Duodenal mucosa (tissue), 2 donors: Measurements from ENCODE around the gene CHRM5.

ENCODE experiments used
- H3K27ac ChIP-seq: one replicate; pipeline ENCODE4 v1.7.0; 2013; ENCODE audit warnings: low read depth, low read length
- H3K27me3 ChIP-seq, 2 donors: one replicate each; pipeline ENCODE4 v1.7.0; 2013; ENCODE audit warnings: low read length in 2 of 2, control low read depth in 1 of 2; ENCODE audit not compliant: insufficient read depth in 2 of 2, control insufficient read depth in 1 of 2
- H3K36me3 ChIP-seq, 2 donors: one replicate each; pipeline ENCODE4 v1.7.0; 2013; ENCODE audit warnings: low read length in 2 of 2, control low read depth in 1 of 2; ENCODE audit not compliant: insufficient read depth in 2 of 2, control insufficient read depth in 1 of 2
- H3K4me1 ChIP-seq, 2 donors: one replicate each; pipeline ENCODE4 v1.7.0; 2013; ENCODE audit warnings: low read length in 2 of 2, control low read depth in 1 of 2; ENCODE audit not compliant: insufficient read depth in 2 of 2, control insufficient read depth in 1 of 2
- H3K4me3 ChIP-seq, 2 donors: one replicate each; pipeline ENCODE4 v1.7.0; 2013; ENCODE audit warnings: low read length in 2 of 2, low read depth in 1 of 2
- H3K9ac ChIP-seq, 2 donors: one replicate each; pipeline ENCODE4 v1.7.0; 2013; ENCODE audit warnings: low read length in 2 of 2, low read depth in 1 of 2
- H3K9me3 ChIP-seq, 2 donors: one replicate each; pipeline ENCODE4 v1.7.0; 2013; ENCODE audit warnings: low read length in 2 of 2, control low read depth in 1 of 2; ENCODE audit not compliant: control insufficient read depth in 1 of 2

The CHRM5 gene

DNA sequence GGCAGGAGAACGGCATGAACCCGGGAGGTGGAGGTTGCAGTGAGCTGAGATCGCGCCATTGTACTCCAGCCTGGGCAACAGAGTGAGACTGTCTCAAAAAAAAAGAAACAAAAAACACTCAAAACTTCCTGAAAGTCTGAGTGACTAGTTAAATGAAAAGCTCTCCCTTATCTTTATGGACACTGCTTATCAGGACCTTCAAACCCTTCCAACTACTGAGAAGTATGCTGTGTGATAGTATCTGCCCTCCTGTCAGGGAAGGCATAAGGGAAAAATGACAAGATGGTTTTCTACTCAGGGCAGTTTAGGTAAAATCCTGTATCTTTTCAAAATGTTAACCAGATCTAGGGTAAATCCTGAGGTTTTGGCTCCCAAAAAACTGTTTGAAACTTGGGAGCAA, 111.6 kb downstream of the CHRM5 start:
- Histone ChIP-seq H3K36me3 (peaks cover 5 to 7% of the 10 kb centered on the region in 2 donors), H3K27me3 (no peaks in the 10 kb centered on the region), H3K4me3 (no peak overlapping the region), H3K9ac (no peak overlapping the region), H3K9me3 (no peaks in the 10 kb centered on the region), H3K27ac (no peak overlapping the region), H3K4me1 (no peaks in the 10 kb centered on the region)

DNA sequence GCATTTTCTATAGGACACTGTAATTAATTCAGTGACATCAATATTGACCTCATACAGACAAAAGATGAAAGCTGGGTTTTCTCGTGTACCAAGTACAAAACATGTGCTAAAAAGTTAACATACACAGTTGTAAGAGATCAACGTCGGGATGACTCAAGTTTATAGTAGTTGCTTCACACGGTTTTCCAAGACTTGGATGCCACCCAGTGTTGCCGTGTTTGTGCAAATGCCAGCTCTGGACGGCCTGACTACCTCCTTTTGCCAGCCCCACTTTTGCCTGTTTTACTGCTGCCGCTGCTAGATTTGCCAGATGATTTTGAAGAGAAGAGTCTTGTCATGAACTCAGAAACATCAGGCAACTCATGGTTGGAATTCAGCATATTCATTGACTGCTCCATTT, 115.8 kb downstream of the CHRM5 start:
- H3K27ac ChIP-seq = no peak overlapping the region
- peaks cover 8 to 28% of the 10 kb centered on the region in 2 donors for H3K36me3 ChIP-seq
- no peaks in the 10 kb centered on the region for H3K9me3 ChIP-seq
- H3K9ac ChIP-seq = no peak overlapping the region
- no peaks in the 10 kb centered on the region for H3K4me1 ChIP-seq
- H3K27me3 ChIP-seq = no peaks in the 10 kb centered on the region
- H3K4me3 ChIP-seq = no peak overlapping the region

DNA sequence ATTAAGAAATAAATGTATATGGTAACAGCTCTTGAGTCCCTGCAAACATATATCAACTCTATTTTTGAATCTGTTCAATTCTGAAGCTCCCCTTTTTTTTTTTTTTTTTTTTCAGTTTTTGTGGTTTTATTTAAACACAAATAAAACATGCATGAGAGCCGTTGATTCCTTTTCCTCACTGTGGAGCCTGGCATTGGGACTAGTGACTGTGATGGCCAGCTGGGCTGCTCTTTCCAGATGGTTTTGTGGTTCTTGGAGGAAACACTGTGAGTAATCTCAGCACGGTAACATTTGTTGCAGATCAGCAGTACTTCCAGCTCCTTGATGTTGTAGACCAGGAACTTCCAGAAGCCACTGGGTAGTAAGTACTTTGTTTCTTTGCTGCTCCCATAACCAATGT, 117.4 kb downstream of the CHRM5 start:
- Histone ChIP-seq H3K4me3 (no peak overlapping the region), H3K27ac (no peak overlapping the region), H3K4me1 (no peaks in the 10 kb centered on the region), H3K9ac (no peak overlapping the region), H3K9me3 (no peaks in the 10 kb centered on the region), H3K36me3 (peaks cover 8 to 30% of the 10 kb centered on the region in 2 donors), H3K27me3 (no peaks in the 10 kb centered on the region)

DNA sequence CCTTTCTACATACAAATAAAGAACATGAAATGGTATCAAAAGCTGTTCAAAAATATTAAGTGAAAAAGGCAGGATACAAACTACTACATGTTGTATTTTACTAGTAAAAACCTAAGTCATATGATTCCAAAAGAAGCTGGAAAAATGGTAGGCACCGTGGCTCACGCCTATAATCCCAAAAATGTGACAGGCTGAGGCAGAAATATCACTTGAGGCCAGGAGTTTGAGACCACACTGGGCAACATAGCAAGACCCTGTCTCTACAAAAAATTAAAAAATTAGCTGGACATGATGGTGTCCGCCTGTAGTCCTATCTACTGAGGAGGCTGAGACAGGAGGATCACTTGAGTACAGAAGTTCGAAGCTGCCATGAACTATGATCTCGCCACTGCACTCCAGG, 131.6 kb downstream of the CHRM5 start:
- H3K9me3 ChIP-seq = no peaks in the 10 kb centered on the region
- H3K36me3 ChIP-seq = peaks cover 0 to 2% of the 10 kb centered on the region in 2 donors
- H3K4me3 ChIP-seq = no peak overlapping the region
- no peak overlapping the region for H3K27ac ChIP-seq
- no peaks in the 10 kb centered on the region for H3K27me3 ChIP-seq
- no peak overlapping the region for H3K9ac ChIP-seq
- peaks cover 13 to 21% of the 10 kb centered on the region in 2 donors for H3K4me1 ChIP-seq

DNA sequence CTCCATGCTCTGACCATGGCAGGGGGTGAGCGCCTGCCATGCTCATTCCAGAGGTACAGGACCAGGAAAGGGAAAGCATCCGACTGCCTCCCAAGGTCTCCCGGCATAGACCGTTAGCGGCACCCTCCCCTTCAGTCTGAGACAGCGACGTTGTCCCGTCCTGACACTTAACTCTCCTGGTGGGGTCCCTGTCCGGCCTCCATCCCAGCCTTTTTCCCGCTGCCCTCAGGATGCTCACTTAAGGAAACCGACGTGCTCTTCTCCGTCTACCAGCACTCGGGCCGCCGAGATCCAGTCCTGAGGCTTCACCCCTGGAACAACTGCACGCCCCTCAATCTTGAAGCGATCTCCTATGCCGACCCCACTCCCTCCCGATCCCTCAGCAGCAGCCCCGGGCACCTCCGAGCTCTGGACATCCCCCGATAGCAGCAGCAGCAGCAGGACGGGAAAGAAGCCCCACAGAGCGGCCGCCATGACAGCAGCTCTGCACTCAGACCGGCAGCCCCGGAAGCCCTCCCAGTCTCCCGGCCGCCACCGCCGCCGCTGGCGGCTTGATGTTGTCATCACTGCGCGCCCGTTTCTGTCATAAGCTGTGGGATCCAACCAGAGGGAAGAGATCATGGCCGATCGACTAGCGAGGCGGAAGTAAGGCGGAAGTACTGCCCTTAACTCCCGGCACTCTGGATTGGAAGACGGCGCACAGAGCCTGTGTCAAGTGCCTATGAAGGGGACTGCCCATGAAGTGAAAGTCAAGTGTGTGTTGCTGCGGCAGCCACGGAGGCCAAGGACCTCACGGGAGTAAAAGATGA, 133.3 kb downstream of the CHRM5 start, which contains the start of the genes EMC7 and PGBD4:
EMC7 (minus strand) TSS at position 497 of the 809 bp plus-strand sequence; CDS start at position 474, 23 bp downstream.
PGBD4 (plus strand) TSS at position 718 of the 809 bp plus-strand sequence. CDS start 449 bp downstream, outside the sequence.
- Histone ChIP-seq H3K36me3 (no peaks in the 10 kb centered on the region), H3K27me3 (no peaks in the 10 kb centered on the region)

DNA sequence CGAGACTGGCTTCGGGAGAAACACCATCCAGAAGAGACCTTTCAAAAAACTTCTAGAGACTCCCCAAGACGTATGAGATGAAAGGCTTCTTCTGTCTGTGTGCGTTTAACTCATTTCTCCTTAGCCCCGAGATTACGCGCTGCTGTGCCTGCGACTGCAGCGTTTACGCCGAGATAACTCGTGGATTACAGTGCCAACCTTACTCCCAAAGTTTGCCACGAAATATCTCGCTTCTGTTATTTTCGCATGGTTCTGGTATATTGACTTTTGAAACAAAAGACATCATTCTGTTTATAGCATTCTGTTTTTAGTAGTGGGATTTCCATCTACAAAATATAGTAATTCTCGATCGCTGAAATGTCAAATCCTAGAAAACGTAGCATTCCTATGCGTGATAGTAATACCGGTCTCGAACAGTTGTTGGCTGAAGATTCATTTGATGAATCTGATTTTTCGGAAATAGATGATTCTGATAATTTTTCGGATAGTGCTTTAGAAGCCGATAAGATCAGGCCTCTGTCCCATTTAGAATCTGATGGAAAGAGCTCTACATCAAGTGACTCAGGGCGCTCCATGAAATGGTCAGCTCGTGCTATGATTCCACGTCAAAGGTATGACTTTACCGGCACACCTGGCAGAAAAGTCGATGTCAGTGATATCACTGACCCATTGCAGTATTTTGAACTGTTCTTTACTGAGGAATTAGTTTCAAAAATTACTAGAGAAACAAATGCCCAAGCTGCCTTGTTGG, 134.1 kb downstream of the CHRM5 start:
- no peaks in the 10 kb centered on the region for H3K27me3 ChIP-seq
- H3K9me3 ChIP-seq = no peaks in the 10 kb centered on the region
- H3K9ac ChIP-seq = peak overlapping the region; percentile 58 to 61
- H3K4me1 ChIP-seq = peaks cover 13 to 21% of the 10 kb centered on the region in 2 donors
- H3K36me3 ChIP-seq = no peaks in the 10 kb centered on the region
- H3K27ac ChIP-seq = peak overlapping the region; percentile 42
- H3K4me3 ChIP-seq = peak overlapping the region; percentile 98 to 99

More for the DNA sequence above, 133.3 kb downstream of the CHRM5 start, which contains the start of the genes EMC7 and PGBD4:
- Histone ChIP-seq H3K9me3 (no peaks in the 10 kb centered on the region), H3K4me1 (peaks cover 13 to 21% of the 10 kb centered on the region in 2 donors), H3K4me3 (peak within 1 kb of the TSS; percentile 98 to 99), H3K9ac (peak within 1 kb of the TSS; percentile 94), H3K27ac (peak within 1 kb of the TSS; percentile 42)

DNA sequence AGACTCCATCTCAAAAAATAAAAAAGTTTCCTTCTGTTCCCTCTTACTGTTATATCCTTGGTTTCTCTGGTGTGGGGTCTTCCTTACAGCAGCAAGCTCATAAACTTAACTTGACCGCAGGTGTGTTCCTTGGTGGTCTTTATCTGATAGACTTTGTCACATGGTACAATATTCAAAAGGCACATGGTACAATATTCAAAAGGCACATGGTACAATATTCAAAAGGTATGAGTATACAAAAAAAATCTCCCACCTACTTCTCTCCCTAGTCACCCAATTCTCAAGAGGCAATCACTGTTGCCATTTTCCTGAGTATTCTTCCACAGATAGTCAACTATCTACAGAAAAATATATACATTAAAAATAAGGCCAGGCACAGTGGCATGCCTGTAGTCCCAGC, 138.1 kb downstream of the CHRM5 start:
- no peaks in the 10 kb centered on the region for H3K27me3 ChIP-seq
- no peak overlapping the region for H3K27ac ChIP-seq
- H3K4me1 ChIP-seq = peaks cover 5 to 6% of the 10 kb centered on the region in 2 donors
- no peaks in the 10 kb centered on the region for H3K36me3 ChIP-seq
- H3K9ac ChIP-seq = no peak overlapping the region
- no peak overlapping the region for H3K4me3 ChIP-seq
- no peaks in the 10 kb centered on the region for H3K9me3 ChIP-seq

DNA sequence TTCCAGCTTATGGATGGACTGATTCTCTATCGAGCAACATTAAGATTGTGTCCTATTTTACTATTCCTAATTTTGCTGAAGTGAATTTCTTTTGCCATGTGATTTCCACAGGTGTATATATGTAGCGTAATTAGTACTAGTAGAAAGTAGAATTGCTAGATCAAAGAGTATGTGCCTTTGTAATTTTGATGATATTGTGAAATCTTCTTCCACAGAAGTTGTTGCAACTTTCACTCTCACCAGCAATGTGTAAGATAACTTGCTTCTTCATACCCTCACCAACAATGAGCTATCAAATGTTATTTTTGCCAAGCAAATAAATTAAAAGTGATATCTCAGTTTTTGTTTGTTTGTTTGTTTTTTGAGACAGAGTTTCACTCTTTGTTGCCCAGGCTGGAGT, 139.0 kb downstream of the CHRM5 start:
- Histone ChIP-seq H3K9me3 (no peaks in the 10 kb centered on the region), H3K4me1 (peaks cover 5% of the 10 kb centered on the region in 2 donors), H3K27ac (no peak overlapping the region), H3K9ac (no peak overlapping the region), H3K36me3 (no peaks in the 10 kb centered on the region), H3K27me3 (no peaks in the 10 kb centered on the region), H3K4me3 (no peak overlapping the region)

DNA sequence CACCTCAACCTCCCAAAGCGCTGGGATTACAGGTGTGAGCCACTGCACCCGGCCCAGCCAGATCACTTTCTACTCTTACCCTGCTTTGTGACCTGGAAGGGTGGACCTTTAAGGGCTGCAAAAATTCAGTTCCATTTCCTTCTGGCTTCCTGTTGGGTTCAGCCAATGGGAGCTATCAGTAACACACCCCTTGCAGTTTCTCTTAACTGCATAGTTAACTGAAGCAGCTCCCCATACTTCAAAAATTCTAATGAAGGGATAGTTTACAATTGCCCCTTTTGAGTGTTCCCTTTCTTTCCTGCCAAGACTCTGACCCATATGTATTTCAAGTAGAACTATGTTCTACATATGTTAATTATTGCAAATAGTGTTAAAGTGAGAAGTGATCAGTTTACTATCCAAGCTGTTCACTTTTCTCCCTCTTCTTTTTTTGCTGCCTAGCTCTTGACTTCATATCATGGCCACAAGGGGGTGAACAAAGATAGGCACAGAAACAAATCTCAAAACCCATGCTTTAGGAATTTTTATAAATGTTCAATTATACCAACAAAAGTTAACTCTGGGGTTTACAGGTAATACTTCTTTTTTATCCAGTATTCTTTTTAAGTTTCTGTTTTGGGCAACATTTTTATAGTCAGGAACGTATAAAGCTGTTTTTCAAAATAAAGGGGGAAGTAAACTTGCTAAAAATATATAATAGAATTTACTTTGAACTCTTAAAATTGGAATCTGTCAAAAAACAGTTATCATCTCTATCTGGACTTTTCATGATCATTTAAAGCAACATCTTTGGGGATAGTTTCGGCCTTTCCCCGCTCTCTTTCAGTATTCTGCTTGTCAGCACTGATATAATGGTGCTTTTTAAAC, 141.7 kb downstream of the CHRM5 start:
- Histone ChIP-seq H3K36me3 (no peaks in the 10 kb centered on the region), H3K4me1 (no peaks in the 10 kb centered on the region), H3K27ac (no peak overlapping the region), H3K27me3 (peaks cover 0 to 3% of the 10 kb centered on the region in 2 donors), H3K4me3 (no peak overlapping the region), H3K9me3 (no peaks in the 10 kb centered on the region), H3K9ac (no peak overlapping the region)
